Activated CD4-positive, CD25-positive, alpha-beta regulatory T cell (primary cell): ENCODE results near the gene PGLYRP4.
"Not testable (repeated sequence)": the region's sequence is repeated elsewhere in the genome, so short reads cannot be mapped to it uniquely, and the experiment has no call there.

Experiments used
- DNase-seq, 4 experiments: peaks; one replicate each; lab custom pipeline; 2025; lab: John Stamatoyannopoulos, UW

PGLYRP4 gene

DNA sequence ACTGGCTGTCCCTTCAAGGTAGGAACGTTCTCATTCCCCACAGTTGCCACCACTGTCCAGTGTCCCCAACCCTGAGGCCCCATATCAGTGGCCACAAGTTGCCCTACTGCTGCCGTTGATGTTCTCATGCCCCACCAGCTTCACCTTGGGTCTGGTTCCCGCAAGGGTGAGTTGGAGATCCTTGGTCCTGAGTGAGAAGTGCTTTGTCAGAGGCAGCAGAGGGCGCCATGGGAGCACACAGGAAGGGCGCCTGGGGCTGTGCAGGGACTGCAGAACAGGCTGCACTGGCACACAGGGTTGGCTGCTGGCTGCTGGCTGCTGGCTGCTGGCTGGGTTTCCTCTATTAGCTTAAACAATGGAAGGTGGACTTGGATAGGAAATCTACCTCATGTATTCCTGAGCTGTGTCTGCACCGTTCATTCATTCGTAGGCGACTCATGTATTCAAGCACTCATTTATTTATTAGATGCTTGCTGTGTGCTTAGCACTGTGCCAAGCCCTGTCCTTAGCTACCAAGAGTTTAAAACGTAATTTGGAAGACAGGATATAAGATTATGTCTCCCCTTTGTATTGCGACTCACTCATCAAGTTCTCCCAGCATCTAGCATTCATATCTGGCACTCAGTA lies 6.9 kb upstream of the PGLYRP4 start:
- no peak for DNase-seq

DNA sequence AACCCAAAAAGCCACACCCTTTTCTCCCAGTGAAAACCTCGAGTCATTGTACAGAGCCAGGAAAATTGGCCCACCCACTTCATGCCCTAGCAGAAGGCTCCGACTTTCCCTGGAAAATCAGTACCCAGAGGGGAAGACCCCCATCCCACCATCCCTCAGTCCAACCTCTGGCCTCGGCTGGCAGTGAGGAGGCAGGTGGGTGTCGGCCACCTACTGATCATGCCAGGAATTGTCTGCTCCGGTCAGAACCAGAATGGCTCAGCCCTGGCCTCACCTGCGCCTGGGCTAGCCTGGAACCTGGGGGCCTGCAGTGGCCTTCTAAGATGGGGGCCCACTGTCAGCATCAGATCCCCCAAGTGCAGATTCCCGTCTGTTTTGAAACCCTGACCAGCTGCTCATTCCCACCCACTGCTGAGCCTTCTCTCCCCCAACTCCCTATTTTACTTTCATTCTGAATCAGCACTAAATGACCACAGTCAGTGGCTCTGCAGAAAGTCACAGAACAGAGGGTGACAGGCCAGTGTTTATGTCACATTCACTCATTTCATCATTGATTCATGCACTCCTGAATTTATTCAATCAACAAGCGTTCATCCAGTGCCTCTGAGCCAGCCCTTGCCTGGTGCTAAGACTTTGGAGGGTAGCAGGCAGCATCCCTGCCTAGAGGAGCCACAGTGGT lies 6.0 kb upstream of the PGLYRP4 start:
- no peak for DNase-seq

DNA sequence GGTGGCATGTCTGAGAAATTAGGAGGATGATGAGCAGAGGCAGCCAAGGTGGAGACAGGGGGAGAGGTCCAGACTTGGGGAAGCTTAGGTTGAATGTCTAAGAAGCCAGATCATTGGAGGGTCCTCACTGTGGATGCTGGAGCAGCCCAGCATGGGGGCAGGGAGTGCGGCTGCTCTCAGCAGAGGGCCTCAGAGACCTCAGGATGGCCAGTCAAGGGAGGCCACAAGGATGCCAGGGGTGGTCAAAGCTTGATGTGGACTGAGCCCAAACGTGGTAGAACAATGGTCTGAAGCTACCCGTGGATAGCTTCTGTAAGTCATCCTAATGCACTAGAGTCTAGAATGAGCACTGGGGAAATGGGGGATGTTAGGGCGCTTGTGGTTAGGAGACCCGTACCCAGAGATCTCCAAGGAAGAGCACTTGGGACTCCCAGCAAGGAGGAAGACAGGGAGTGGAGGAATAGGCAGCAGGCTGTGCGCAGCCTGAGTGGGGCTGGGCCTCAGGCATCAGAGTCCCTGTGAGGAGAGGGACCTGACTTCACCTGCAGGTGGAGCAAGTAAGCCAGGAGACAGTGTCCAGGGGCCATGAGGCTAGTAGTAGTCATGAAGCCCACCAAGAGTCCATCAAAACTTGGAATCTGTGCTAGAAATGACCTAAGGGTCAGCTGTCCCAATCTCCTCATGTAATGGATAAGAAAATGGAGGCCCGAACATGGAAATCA lies 4.7 kb upstream of the PGLYRP4 start:
- no peak for DNase-seq

DNA sequence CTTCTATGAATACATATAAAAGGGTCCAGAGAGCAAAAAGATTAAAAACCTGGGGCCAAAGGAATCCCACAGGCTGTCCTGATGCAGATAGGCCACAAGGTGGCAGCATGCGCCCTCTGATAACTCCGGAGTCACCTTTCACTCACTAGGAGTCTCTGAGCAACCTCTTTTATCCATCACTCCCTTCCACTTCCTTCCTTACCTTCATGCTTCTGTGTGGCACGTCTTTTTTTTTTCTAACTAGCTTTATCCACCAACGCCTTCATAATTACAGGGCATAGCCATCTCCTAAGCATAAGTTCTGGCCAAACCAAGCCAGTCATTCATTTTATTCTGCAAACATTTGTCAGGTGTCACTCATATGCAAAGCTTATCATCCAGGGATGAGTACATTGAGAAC lies 3.9 kb upstream of the PGLYRP4 start:
- peak in 3 of 4 experiments; percentile 7 to 33 (median 12) for DNase-seq

DNA sequence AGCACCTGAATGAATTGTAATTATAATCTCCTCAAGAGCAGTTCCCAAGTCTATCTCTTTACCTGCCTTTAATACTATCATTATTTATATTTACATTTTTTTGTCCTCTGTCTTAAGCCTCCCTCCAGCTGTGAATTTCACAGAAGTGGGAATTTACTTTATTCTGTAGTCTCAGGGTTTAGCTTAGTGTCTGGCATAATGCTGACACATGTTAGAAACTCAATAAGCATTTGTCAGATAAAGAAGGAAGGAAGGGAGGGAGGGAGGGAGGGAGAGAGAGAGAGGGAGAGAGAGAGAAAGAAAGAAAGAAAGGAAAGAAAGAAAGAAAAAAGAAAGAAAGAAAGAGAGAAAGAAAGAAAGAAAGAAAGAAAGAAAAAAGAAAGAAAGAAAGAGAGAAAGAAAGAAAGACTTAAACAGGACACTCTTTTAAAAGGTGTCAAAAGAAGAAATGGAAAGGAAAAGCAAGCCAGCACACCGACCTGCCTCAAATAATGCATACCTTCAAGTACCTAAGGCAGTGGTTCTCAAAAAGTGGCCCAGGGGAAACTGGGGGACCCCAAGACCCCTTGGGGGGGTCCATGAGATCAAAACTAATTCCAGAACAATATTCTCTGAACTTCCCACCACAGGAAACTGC lies 1.8 kb upstream of the PGLYRP4 start:
- DNase-seq = no peak

DNA sequence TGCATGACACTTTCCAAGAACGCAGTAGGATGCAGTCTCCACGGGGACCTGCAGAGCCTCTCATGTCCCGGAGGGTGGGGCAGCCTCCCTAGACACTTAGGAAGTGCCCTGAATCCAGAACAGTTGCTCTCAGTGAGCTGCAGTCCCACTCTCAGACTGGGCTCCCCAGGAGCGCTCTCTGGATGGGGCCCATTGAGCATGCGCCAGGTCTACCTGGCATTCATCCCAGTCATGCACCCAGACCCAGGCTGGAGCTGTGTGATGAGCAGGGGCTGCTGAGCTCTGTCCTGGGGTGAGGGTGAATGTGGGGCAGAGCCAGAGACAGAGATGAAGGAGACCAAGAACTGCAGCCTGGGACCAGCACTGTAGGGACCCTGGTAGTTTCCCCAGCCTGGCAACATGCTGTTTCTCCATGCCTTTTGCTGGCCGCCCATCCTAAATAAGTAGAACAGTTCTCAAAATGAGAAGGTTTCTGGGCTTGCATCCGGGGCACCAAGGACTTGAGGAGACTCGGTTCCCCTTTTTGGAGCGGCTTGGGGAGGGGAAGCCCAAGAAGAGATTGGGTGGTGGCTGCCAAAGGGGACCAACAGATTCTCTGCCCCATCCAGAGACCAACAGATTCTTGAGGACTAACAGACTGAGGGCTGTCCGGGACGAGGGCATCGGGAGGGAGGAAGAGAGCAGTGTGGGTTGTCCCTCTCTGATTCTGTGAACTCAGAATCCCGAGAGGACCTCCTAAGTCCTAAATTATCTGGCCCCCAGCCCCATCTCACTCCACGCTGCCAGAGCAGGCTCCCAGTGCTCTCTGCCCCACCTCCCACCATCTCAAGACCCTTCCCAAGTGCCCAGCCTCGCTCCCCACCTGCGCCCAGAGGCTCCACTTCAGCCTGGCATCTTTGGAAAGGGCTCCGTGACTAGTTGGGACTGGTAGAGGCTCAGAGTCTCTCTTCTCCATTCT lies 1.0 kb upstream of the PGLYRP4 start:
- DNase-seq = no peak

DNA sequence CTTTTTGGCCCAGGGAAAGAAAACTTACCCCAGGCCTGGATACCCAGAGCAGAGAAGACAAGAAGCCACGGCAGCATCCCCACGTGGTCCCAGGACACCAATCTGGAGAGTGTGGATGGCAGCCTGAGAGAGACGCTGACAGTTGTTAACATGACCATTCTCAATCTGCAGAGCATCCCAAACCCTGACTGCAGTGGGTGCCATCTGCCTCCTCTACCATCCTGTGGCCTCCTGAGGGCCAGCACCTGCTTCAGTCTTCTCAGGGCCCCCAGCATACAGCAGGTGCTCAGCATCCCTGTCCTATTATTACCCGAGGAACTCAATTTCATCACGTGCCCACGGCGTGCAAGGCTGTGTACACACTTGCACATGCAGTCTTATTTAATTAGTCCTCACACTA lies 785 bp downstream of the PGLYRP4 start:
- DNase-seq = no peak

DNA sequence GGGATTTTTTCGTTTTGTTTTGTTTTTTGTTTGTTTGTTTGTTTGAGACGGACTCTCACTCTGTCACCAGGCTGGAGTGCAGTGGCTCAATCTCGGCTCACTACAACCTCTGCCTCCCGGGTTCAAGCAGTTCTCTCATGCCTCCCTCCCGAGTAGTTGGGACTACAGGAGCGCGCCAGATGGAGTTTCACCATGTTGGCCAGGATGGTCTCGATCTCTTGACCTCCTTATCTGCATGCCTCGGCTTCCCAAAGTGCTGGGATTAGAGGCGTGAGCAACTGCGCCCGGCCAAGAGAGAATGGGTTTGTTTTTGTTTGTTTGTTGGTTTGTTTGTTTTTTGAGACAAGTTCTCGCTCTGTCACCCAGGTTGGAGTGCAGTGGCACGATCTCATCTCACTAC lies 1.6 kb downstream of the PGLYRP4 start:
- DNase-seq = not testable (repeated sequence)

DNA sequence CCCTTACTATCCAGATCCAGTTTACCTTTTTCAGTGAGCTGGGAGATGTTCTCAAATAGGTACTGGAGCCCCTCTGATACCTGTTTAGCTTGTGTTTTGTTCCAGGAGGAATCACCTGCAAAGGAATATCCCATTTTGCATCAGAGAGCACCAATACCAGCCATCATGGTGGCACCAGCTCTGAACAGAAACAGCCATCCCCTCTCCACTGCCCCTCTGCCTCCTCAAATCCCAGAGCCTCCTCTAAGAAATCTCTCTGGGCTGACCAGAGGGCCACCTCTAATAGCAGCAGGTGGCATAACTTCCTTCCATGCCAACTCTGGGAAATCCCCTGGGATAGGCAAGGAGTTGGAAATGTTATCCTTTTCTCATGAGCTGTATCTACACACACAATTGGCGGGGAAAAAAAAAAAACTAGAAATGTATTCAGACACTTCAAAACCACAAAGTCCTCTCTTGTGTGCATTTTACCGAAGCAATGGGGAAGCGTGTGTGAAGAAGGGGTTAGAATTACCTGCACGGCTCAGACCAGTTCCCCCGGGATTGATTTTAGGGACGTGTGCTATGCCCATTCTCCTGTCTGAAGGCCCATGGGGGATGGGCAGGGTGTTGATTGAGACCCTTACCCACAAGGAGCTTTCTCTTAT lies 2.4 kb downstream of the PGLYRP4 start:
- no peak for DNase-seq

DNA sequence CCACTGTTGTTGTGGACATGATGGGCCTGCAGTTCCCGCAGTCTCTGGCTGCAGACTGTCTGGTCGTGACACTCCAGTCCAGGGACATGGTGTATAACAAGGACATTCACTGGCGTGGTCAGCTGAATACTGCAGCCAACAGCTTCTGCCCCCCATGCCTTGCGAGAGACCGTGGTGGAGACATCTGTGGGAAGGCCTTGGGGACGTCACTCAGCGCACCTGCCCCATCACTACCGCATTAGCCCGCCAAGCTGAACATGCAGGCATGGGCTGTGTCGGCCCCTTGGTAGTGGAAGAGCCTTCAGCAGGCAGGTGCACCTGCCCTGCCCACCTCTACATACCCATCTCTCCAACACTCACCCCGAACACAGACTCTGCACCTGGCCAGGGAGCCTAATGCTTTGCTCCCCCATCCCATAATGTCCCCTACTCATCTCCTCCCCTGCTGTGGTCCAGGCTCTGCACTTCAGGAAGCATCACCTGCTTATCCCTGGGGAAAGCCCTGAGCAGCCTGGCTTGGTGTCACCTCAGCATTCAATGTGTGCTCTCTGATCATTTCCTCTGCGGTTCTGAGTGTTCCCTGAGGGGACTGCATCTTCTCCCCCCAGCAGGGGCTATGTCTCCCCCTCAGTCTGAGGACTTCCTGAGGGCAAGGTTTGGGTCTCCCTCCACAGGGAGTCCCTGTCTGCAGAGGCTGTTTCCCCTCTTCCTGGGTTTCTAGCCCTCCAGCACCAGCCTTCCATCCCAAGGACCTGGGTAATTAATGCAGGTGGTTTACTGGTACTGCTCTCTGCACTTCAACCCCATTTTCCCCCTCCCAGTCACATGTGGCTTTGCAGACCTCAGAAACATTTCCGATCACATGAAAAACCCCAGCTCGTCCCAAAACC lies 3.2 kb downstream of the PGLYRP4 start:
- no peak for DNase-seq

DNA sequence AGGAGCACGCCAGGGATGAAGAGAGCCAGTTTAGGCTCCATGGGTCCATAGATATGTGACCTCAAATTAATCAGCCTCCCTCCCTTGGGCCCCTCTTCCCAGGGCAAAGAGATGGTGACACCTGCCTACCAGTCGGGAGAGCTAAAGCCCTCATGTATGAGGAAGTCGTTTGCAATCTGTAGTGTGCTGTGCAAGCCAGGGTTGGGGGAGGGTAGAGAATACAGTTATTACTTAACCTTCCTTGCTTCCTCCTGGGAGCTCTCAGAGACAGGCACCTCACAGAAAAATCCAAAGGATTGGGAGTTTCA lies 4.0 kb downstream of the PGLYRP4 start:
- no peak for DNase-seq

DNA sequence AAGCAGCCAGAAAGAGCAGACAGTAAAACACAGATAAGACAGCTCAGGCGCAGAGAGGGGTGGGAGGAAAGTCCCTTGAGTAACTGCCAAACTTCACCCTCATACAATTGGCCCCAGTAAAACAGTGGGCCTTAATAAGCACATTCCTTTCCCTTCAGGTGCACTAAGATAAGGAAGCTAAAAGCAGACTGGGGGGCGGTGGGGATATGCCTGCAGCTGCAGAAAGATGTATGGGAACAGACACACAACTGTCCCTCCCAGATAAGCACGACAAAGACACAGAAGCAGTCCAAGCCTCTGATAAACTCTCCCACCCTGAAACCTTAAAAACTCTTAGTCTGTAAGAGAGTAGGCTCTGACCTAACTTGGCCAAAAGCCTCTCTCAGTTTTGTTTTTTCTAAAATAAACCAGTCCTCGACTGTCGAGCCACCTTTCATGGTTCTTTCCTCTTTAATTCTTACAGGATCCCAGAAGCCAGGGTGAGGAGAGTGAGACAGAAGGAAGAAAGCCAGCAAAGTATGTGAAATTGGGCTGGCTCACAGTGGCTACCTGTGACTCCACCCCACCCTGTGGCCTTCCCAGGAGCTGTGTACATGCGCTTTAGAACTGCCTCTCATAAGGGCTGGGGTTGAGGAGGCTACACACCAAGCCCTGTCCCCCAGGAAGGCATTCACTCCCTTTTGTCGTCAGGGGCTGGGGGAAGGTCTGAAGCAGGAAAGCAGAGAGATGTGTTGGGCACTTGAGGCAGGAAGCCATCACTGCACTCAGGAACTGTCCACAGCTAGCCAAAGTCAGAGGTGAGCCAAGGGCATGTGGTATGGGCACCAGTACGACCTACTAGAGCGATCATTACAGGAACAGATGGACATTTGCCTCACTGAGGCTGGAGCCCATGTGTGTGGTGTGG lies 4.6 kb downstream of the PGLYRP4 start:
- no peak for DNase-seq

DNA sequence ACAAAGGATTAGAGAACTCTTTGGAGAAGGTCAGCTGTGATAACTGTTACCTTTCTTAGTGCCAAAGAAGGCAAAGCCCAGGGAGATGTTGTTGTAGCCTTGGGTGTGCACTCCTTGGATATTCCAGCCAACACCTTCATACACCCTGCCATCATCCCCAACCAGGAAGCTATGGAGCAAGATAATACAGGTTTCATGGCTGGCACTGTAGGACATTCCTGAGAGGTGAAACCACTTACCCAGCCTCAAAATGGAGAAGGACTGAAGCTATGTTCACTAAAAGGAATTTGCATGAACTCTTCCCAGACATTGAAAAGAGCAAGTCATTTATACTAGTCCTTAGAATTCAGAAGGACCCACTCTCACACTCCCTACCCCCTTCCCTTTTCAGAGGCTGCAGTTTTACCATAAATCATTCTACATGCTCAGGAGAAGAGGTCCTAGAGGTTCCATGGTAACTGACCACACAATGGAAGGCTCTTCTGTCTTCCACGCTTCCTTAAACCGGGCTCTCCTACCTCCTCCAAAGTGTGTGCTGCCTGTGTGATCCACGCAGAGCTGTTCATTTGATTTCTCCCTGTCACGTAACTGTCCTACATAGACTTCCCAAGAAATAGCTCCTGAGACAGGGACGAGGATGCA lies 5.5 kb downstream of the PGLYRP4 start:
- DNase-seq = no peak

DNA sequence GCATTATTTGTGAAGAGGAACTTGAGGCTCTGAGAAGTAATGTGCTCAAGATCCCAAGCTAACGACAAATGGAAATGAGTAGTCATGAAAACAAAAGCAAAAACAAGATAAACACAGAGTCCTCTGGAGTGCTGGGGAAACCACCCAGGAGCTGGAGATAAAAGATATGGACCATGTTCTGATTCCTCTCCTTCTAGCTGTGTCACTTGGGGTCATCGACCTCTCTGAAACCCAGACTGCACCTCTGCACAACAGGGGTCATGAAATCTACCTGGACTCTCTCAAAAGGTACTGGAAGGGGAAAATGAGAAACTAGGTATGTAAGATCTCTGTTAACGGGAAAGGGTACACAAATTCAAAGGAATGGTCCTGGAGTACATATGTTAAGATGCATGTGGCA lies 6.5 kb downstream of the PGLYRP4 start:
- no peak for DNase-seq

DNA sequence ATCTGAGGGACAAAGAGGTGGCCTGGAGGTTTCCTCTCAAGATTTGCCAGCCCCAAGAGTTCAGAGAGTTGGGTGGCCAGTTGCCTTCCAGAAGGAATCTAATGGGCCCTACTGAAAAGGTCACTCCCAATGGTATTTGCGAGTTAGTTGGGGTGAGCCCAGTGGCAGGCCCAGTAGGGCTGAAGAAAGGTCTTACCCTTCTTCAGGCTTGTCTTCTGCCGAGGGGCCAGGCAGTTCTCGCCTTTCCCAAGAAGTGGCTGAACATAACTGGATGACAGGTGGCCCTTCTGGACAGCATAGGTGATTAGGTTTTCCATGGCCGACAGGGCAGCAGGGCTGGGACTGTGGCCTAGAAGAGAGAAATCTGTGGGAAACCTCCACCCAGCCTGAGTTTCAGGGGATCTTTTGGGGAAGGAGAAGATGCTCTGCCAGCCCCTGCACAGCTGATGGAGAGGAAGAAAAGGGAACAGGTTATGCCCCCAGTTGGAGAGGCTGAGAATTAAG lies 7.2 kb downstream of the PGLYRP4 start:
- no peak for DNase-seq

DNA sequence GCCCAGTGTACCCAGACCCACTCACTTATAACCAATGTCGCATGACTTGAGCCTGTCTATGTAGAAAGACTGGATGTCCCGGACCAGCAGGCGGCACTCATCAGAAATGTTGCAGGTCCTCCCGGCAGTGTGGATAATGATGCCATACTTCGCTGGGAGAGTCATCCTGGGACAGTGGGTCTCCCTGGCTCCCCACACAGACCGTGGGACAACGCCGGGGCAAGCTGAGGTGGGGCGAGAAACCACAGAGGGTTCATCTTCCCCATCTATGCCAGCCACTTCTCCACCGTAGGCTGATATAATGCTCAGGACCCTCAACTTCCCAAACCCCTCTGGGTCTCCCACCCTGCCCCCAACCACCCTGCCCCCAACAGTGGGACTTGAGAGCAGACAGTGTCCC lies 8.3 kb downstream of the PGLYRP4 start:
- DNase-seq = no peak

DNA sequence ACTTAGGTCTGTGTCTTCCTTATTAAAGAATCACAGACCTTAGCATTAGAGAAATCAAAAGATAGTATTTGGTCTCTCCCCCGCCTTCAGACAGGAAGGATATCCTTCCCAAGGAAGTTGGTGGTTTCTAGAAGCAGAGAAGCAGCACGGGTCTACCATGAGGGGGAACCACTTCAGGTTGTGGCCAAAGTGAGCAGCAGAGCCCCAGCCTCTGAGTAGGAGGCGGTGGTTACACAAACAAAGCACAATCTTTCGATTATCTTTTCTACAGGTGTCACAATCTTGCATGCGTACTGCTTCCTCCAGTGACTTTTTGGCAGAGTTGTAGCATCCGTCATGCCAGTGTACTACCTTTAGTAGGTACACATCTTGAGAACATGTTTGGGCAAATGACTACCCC lies 8.8 kb downstream of the PGLYRP4 start:
- DNase-seq = no peak

DNA sequence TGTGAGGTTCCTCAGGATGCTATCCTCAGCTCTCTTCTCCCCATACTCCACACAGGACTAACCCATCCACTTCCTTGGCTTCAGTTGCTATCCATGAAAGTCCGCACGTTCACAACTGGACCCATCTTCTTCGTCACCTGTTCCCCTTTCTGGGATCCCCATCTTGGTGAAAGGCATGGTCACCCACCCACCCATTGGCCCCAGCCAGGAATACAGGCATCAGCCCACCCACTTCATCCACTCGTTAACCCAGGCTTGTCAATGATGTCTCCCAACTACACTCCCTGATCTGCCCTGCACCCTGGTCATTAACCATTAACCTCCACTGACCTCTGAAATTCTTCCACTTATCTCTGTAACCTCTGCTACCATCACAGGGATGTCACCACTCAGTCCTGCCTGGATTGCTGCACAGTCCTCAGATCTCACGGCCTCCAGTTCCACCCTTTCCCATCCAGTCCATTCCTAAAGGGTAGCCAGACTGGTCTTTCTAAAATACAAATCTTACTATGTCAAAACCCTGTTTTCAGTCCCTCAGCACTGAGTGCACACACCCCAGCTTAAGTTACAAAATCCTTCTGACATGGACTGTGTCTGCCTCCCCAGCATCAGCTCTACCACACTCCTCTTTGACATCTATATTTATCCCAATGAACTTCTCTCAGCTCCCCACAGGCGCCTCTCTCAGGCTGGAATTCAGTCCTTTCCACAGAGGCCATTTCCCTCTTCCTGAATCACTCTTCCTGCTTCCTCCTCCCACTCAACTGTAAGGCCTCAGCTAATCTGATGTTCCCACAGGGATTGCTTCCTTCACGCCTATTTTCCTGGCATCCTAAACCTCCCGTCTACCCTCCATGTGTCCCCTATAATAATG lies 10.4 kb downstream of the PGLYRP4 start:
- no peak for DNase-seq
